Measurements from ENCODE around the gene CFLAR. TPM values are rescaled to one million over a fixed set of nuclear protein-coding genes. Genes with fewer than 3 reads are reported as not detected.

The CFLAR gene
- total RNA-seq, 1 experiment from 2014 or later, result 75.4 TPM

- CTCF ChIA-PET, result interaction anchor here (0.6 to 0.7 kb wide), 2 partner anchors 9 to 13 kb away, joined by 3 to 4 read pairs; no protein-coding TSS in a partner anchor
- POLR2A ChIA-PET (ENCODE audit: unreplicated experiment), result interaction anchor here (0.7 kb wide), 1 partner anchor 15 kb away, joined by 8 read pairs; no protein-coding TSS in a partner anchor
Observed at GRCh38 chr2:201218780-201219179, 102.8 kb downstream of the CFLAR start.

DNA sequence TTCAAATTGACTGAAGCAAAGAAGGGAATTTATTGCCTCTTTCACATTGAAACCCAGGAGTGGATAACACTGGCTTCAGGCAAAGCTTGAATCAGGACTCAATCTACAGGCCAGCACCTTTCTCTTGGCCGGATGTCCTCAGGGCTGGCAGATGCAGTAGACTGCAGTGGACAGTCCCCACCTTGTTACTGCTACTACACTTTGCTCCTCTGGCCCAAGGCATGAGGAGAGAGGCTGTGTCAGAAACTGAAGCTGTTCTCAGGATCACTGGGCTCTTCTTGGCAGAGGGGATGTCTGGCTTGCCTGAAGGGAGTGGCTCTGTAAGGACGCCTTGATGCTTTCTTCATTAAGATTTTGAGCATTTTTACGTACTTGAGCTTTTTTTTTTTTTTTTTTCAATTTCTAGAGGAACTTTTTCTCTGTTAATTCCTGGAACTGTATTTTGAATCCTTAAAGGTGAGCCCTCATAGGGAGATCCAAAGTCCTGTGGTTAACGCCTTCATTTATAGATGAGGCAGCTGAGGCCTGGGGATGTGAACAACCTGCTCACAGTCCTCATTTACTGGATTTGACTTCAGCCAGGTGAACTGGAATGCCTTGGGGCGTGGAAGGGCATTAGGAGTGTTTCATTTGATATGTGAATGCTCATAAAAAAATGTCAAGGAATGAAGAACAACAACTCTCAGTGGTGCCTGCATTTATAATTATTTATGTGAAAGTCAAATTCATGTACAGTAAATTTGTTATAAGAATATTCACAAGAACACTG is 103.5 kb downstream of the CFLAR start:
- H3K36me3 ChIP-seq (ENCODE audit: low read depth), result no peaks in the 10 kb centered on the region
- BruUV-seq (replicated peaks), result no TSS peak
- H4K20me1 ChIP-seq (ENCODE audit: insufficient read depth), result no peaks in the 10 kb centered on the region
- H3K27ac ChIP-seq, result peak overlapping the region; percentile 49
- no peaks in the 10 kb centered on the region for H3K9me2 ChIP-seq (ENCODE audit: insufficient read depth)
- intact Hi-C loops (cut with micrococcal nuclease; ENCODE audit: unreplicated experiment), result loop anchor here (1.0 kb wide), 1 partner anchor 13 kb away; no protein-coding TSS in a partner anchor
- no peak for TF ChIP-seq CTCF (conservative IDR thresholded peaks at IDR 0.05)
- TF ChIP-seq EZH2 (IDR thresholded peaks at IDR 0.05; ENCODE audit: low read depth), result no peak
- no peak overlapping the region for H2AFZ ChIP-seq
- H3K79me2 ChIP-seq (ENCODE audit: low read depth), result no peaks in the 10 kb centered on the region
- no peaks in the 10 kb centered on the region for H3K27me3 ChIP-seq (ENCODE audit: insufficient read depth, low read depth)
- H3K4me2 ChIP-seq, result peak overlapping the region; percentile 53
- ChIA-PET CTCF (interaction anchor here (0.6 to 2.4 kb wide), 6 partner anchors 13 to 482 kb away, joined by 3 to 11 read pairs (median 5); partner anchors contain the start of gene CLK1), POLR2A (ENCODE audit: unreplicated experiment) (interaction anchor here (0.7 kb wide), 1 partner anchor 14 kb away, joined by 8 read pairs; no protein-coding TSS in a partner anchor)
- peaks cover 24% of the 10 kb centered on the region for H3K4me1 ChIP-seq (replicated peaks; ENCODE audit: insufficient read depth)
- peak; percentile 53 to 70 for DNase-seq
- no peaks in the 10 kb centered on the region for H3K9me3 ChIP-seq (ENCODE audit: insufficient read depth, low read depth)
- H3F3A ChIP-seq (ENCODE audit: insufficient read depth, low read depth), result no peaks in the 10 kb centered on the region
- no peak overlapping the region for H3K4me3 ChIP-seq

More at GRCh38 chr2:201218780-201219179, 102.8 kb downstream of the CFLAR start:
- H3K4me1 ChIP-seq (replicated peaks; ENCODE audit: insufficient read depth), result peaks cover 24% of the 10 kb centered on the region
- H3K9me2 ChIP-seq (ENCODE audit: insufficient read depth), result no peaks in the 10 kb centered on the region
- no peak overlapping the region for H3K27ac ChIP-seq
- H3K4me2 ChIP-seq, result no peak overlapping the region
- peak in 1 of 2 experiments; percentile 51 for DNase-seq
- H2AFZ ChIP-seq, result no peak overlapping the region
- no peaks in the 10 kb centered on the region for H3K9me3 ChIP-seq (ENCODE audit: insufficient read depth, low read depth)
- no peak overlapping the region for H3K4me3 ChIP-seq
- intact Hi-C loops (cut with micrococcal nuclease; ENCODE audit: unreplicated experiment), result no loop called here
- H3K36me3 ChIP-seq (ENCODE audit: low read depth), result no peaks in the 10 kb centered on the region
- H3K27me3 ChIP-seq (ENCODE audit: insufficient read depth, low read depth), result no peaks in the 10 kb centered on the region
- H3F3A ChIP-seq (ENCODE audit: insufficient read depth, low read depth), result no peaks in the 10 kb centered on the region
- H4K20me1 ChIP-seq (ENCODE audit: insufficient read depth), result no peaks in the 10 kb centered on the region
- no TSS peak for BruUV-seq (replicated peaks)
- H3K79me2 ChIP-seq (ENCODE audit: low read depth), result no peaks in the 10 kb centered on the region
- TF ChIP-seq EZH2 (IDR thresholded peaks at IDR 0.05; ENCODE audit: low read depth) (no peak), CTCF (conservative IDR thresholded peaks at IDR 0.05) (no peak)

- Histone ChIP-seq H3K9me3 (ENCODE audit: insufficient read depth, low read depth) (no peaks in the 10 kb centered on the region), H2AFZ (no peak overlapping the region), H3K4me2 (peak overlapping the region; percentile 53), H3F3A (ENCODE audit: insufficient read depth, low read depth) (no peaks in the 10 kb centered on the region), H4K20me1 (ENCODE audit: insufficient read depth) (no peaks in the 10 kb centered on the region), H3K79me2 (ENCODE audit: low read depth) (no peaks in the 10 kb centered on the region), H3K36me3 (ENCODE audit: low read depth) (no peaks in the 10 kb centered on the region), H3K27me3 (ENCODE audit: insufficient read depth, low read depth) (no peaks in the 10 kb centered on the region), H3K4me1 (replicated peaks; ENCODE audit: insufficient read depth) (peaks cover 24% of the 10 kb centered on the region), H3K27ac (peak overlapping the region; percentile 49), H3K9me2 (ENCODE audit: insufficient read depth) (no peaks in the 10 kb centered on the region), H3K4me3 (no peak overlapping the region)
- ChIA-PET CTCF (interaction anchor here (0.6 to 2.4 kb wide), 2 partner anchors 12 to 355 kb away, joined by 6 to 11 read pairs; partner anchors contain the start of gene CLK1), POLR2A (ENCODE audit: unreplicated experiment) (no interaction called here)
- intact Hi-C loops (cut with micrococcal nuclease; ENCODE audit: unreplicated experiment), result loop anchor here (1.0 kb wide), 1 partner anchor 12 kb away; no protein-coding TSS in a partner anchor
- no TSS peak for BruUV-seq (replicated peaks)
- DNase-seq, result peak; percentile 53 to 68
- no peak for TF ChIP-seq EZH2 (IDR thresholded peaks at IDR 0.05; ENCODE audit: low read depth)
- no peak for TF ChIP-seq CTCF (conservative IDR thresholded peaks at IDR 0.05)
Observed at GRCh38 chr2:201220102-201220570, 104.2 kb downstream of the CFLAR start.

Measured in PC-9 (cell line).